NCI-H510A treated with DMSO at 0.1 percent for 48 hours (cell line): ENCODE measurements around the gene TIMP4.

Experiments used
- DNase-seq: peaks from one replicate; lab custom pipeline; 2025; lab: John Stamatoyannopoulos, UW

TIMP4 gene

GRCh38 chr3:12147049-12147780 lies 11.5 kb downstream of the TIMP4 start:
- no peak for DNase-seq

GRCh38 chr3:12143949-12144504 lies 14.7 kb downstream of the TIMP4 start:
- DNase-seq = no peak

- DNase-seq = no peak
These were observed 16.2 kb downstream of the TIMP4 start for GRCh38 chr3:12142476-12142875.

GRCh38 chr3:12141350-12141749 lies 17.4 kb downstream of the TIMP4 start:
- no peak for DNase-seq

GRCh38 chr3:12139111-12139511 lies 19.6 kb downstream of the TIMP4 start:
- DNase-seq = no peak

- no peak for DNase-seq
These were observed 20.7 kb downstream of the TIMP4 start for GRCh38 chr3:12138044-12138443.

- no peak for DNase-seq
These were observed 22.3 kb downstream of the TIMP4 start for GRCh38 chr3:12136371-12136770.

- DNase-seq = peak; percentile 16
These were observed 23.6 kb downstream of the TIMP4 start for GRCh38 chr3:12135029-12135657.

GRCh38 chr3:12132881-12133280 lies 25.8 kb downstream of the TIMP4 start:
- DNase-seq = no peak

- no peak for DNase-seq
These were observed 27.2 kb downstream of the TIMP4 start for GRCh38 chr3:12131351-12132090.

- DNase-seq = no peak
These were observed 31.3 kb downstream of the TIMP4 start for GRCh38 chr3:12127391-12127790.

GRCh38 chr3:12125772-12126171 lies 32.9 kb downstream of the TIMP4 start:
- no peak for DNase-seq

GRCh38 chr3:12121466-12121865 lies 37.2 kb downstream of the TIMP4 start:
- DNase-seq = no peak

GRCh38 chr3:12120374-12121140 lies 38.2 kb downstream of the TIMP4 start:
- no peak for DNase-seq

GRCh38 chr3:12117473-12117872 lies 41.2 kb downstream of the TIMP4 start:
- no peak for DNase-seq

GRCh38 chr3:12116870-12117269 lies 41.8 kb downstream of the TIMP4 start:
- no peak for DNase-seq

- DNase-seq = no peak
These were observed 42.9 kb downstream of the TIMP4 start for GRCh38 chr3:12115849-12116248.

GRCh38 chr3:12115104-12115503 lies 43.6 kb downstream of the TIMP4 start:
- no peak for DNase-seq

- no peak for DNase-seq
These were observed 44.5 kb downstream of the TIMP4 start for GRCh38 chr3:12114251-12114650.

- DNase-seq = no peak
These were observed 51.5 kb downstream of the TIMP4 start for GRCh38 chr3:12107071-12107713.
